ENCODE data around the gene ZDHHC11B. TPM values are rescaled to one million over a fixed set of nuclear protein-coding genes. Genes with fewer than 3 reads are reported as not detected.
"Not testable (repeated sequence)": the region's sequence is repeated elsewhere in the genome, so short reads cannot be mapped to it uniquely, and the experiment has no call there.

Gene ZDHHC11B
- total and polyA plus RNA-seq, 2 of the 13 experiments (the other 11 are each of a cell fraction or from before 2014, with no cell fraction given), result 0.11 to 0.12 TPM

DNA sequence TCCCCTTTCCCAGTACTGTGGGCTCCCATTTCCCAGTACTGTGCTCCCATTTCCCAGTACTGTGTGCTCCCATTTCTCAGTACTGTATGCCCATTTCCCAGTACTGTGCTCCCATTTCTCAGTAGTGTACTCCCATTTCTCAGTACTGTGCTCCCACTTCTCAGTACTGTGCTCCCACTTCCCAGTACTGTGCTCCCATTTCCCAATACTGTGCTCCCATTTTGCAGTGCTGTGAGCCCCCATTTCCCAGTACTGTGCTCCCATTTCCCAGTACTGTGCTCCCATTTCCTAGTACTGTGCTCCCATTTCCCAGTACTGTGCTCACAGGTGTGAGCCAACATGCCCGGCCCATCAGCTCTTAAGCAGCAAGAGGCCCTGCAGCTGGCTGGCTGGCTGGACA is 11.3 kb upstream of the ZDHHC11B start:
- TF ChIP-seq ZNF263 (CRISPR knock-in tag; IDR thresholded peaks at IDR 0.05), result 0 out of 2 replicates have a peak, but pooled peaks have one; percentile 56
- H3K4me3 ChIP-seq (replicated peaks in 1 of 3; ENCODE audit: insufficient read depth in 1 of 3, low read depth in 2 of 3, low read length in 3 of 3); H3K27me3 ChIP-seq (ENCODE audit: control insufficient read depth in 1 of 2, insufficient read depth in 2 of 2, low read length in 2 of 2); H3K9ac ChIP-seq (ENCODE audit: insufficient read depth, low read depth, low read length); H4K20me1 ChIP-seq (ENCODE audit: insufficient read depth, low read length); ATAC-seq; H3K79me2 ChIP-seq (ENCODE audit: insufficient read depth, low read length); BruUV-seq (replicated peaks); H3K4me2 ChIP-seq (ENCODE audit: low read depth, low read length); H3K4me1 ChIP-seq (ENCODE audit: insufficient read depth, low read length); POLR2A ChIA-PET; DNase-seq (ENCODE audit: low spot score); FAIRE-seq; H2AFZ ChIP-seq (ENCODE audit: low read length); CTCF ChIA-PET (ENCODE audit: low intra/inter-chr PET ratio, low total read pairs); H3K36me3 ChIP-seq (replicated peaks in 1 of 2; ENCODE audit: control insufficient read depth in 1 of 2, insufficient read depth in 2 of 2, low read length in 2 of 2); H3K9me3 ChIP-seq (ENCODE audit: low read length); H3K27ac ChIP-seq (ENCODE audit: extremely low read length, insufficient read depth, low read length): not testable (repeated sequence)
- 36% methylated on average over 1 of the region's 1 CpG for WGBS (ENCODE audit: low lambda C conversion rate)
- in situ Hi-C loops (cut with HindIII; ENCODE audit: extremely low pct_ligation_motif_present, low pct_unique_long_range_greater_than_20kb), result loop anchor here (5.0 kb wide), 1 partner anchor 79 kb away; no protein-coding TSS in a partner anchor
- intact Hi-C loops (cut with micrococcal nuclease; ENCODE audit: unreplicated experiment), result loop anchor here (5.0 kb wide), 1 partner anchor 84 kb away; no protein-coding TSS in a partner anchor

DNA sequence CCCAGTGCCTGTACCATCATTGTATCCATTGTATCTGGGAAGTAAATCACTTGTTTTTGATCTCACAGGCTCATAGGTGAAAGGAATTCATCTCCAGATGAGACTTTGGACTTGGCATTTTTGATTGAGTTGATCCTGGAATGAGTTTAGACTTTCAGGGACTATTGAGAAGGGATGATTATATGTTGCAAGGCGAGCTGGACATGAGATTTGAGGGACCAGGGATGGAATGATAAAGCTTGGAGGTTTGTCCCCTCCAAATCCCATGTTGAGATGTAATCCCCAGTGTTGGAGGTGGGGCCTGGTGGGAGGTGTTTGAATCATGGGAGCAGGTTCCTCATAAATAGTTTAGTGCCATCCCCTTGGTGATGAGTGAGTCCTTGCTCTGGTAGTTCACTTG is 10.4 kb upstream of the ZDHHC11B start:
- H3K36me3 ChIP-seq (replicated peaks in 1 of 2; ENCODE audit: control insufficient read depth in 1 of 2, insufficient read depth in 2 of 2, low read length in 2 of 2); ATAC-seq; H3K4me2 ChIP-seq (ENCODE audit: low read depth, low read length); CTCF ChIA-PET (ENCODE audit: low intra/inter-chr PET ratio, low total read pairs); DNase-seq (ENCODE audit: low spot score); H3K27ac ChIP-seq (ENCODE audit: extremely low read length, insufficient read depth, low read length); H3K79me2 ChIP-seq (ENCODE audit: insufficient read depth, low read length); H4K20me1 ChIP-seq (ENCODE audit: insufficient read depth, low read length); H3K9me3 ChIP-seq (ENCODE audit: low read length); H3K27me3 ChIP-seq (ENCODE audit: control insufficient read depth in 1 of 2, insufficient read depth in 2 of 2, low read length in 2 of 2); H3K4me1 ChIP-seq (ENCODE audit: insufficient read depth, low read length); POLR2A ChIA-PET; BruUV-seq (replicated peaks); H2AFZ ChIP-seq (ENCODE audit: low read length); H3K9ac ChIP-seq (ENCODE audit: insufficient read depth, low read depth, low read length); H3K4me3 ChIP-seq (replicated peaks in 1 of 3; ENCODE audit: insufficient read depth in 1 of 3, low read depth in 2 of 3, low read length in 3 of 3); TF ChIP-seq NONO (CRISPR knock-in tag; conservative IDR thresholded peaks at IDR 0.05): not testable (repeated sequence)
- intact Hi-C loops (cut with micrococcal nuclease; ENCODE audit: unreplicated experiment) (loop anchor here (5.0 kb wide), 1 partner anchor 83 kb away; no protein-coding TSS in a partner anchor), in situ Hi-C loops (cut with HindIII; ENCODE audit: extremely low pct_ligation_motif_present, low pct_unique_long_range_greater_than_20kb) (loop anchor here (5.0 kb wide), 1 partner anchor 78 kb away; no protein-coding TSS in a partner anchor)
- FAIRE-seq, result peak; percentile 21
- WGBS (ENCODE audit: low lambda C conversion rate), result 8% methylated on average over 1 of the region's 1 CpG
- peak; percentile 52; the same call in 1 of the 2 replicates for TF ChIP-seq NONO (IDR thresholded peaks at IDR 0.05)

DNA sequence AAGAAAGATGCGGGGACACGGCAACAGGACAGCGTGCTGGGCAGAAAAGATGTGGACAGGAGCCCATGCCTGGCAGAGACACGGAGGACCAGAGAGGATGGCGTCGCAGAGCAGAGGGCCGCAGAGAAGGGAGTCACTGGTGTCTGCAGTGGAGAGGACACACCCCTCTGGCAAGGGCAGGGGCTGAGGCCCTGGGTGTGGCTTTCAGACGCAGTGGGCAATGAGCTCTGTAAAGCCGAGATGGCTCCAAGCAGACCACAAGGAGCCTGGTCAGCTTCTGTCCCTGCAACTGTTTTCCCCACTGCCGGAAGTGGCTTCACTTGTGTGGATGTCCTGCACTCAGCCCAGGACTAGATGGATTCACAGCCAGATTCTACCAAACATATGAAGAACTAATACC is 4.2 kb upstream of the ZDHHC11B start:
- BruUV-seq (replicated peaks); H3K9me3 ChIP-seq (ENCODE audit: low read length); ATAC-seq; H4K20me1 ChIP-seq (ENCODE audit: insufficient read depth, low read length); in situ Hi-C loops (cut with HindIII; ENCODE audit: extremely low pct_ligation_motif_present, low pct_unique_long_range_greater_than_20kb); H2AFZ ChIP-seq (ENCODE audit: low read length); H3K27ac ChIP-seq (ENCODE audit: extremely low read length, insufficient read depth, low read length); DNase-seq (ENCODE audit: low spot score); H3K4me3 ChIP-seq (replicated peaks in 1 of 3; ENCODE audit: insufficient read depth in 1 of 3, low read depth in 2 of 3, low read length in 3 of 3); H3K4me2 ChIP-seq (ENCODE audit: low read depth, low read length); POLR2A ChIA-PET; H3K4me1 ChIP-seq (ENCODE audit: insufficient read depth, low read length); intact Hi-C loops (cut with micrococcal nuclease; ENCODE audit: unreplicated experiment); CTCF ChIA-PET (ENCODE audit: low intra/inter-chr PET ratio, low total read pairs); FAIRE-seq; H3K36me3 ChIP-seq (replicated peaks in 1 of 2; ENCODE audit: control insufficient read depth in 1 of 2, insufficient read depth in 2 of 2, low read length in 2 of 2); H3K9ac ChIP-seq (ENCODE audit: insufficient read depth, low read depth, low read length); H3K79me2 ChIP-seq (ENCODE audit: insufficient read depth, low read length): not testable (repeated sequence)
- peaks cover 7 to 23% of the 10 kb centered on the region in 2 experiments; a peak in 4 of 5 replicates for H3K27me3 ChIP-seq (ENCODE audit: control insufficient read depth in 1 of 2, insufficient read depth in 2 of 2, low read length in 2 of 2)
- 70% methylated on average over 9 of the region's 10 CpGs for WGBS (ENCODE audit: low lambda C conversion rate)

DNA sequence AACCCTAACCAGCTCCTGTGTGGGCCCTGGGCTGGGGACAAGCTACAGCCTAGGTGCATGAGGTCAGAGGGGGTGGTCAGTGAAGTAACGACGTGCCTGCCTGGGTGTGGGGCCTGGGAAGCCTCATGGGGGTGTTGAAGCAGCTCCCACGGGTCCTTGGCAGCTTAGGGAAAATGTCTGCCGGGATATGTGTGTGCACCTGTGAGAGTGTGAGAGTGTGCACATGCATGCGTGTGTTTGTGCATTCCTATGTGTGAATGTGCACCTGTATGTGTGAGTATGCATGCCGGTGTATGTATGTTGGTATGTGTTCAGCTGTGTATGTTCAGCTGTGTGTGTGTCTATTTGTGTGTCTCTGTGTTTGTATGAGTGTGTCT is 3.3 kb upstream of the ZDHHC11B start:
- H3K27ac ChIP-seq (ENCODE audit: extremely low read length, insufficient read depth, low read length); in situ Hi-C loops (cut with HindIII; ENCODE audit: extremely low pct_ligation_motif_present, low pct_unique_long_range_greater_than_20kb); CTCF ChIA-PET (ENCODE audit: low intra/inter-chr PET ratio, low total read pairs); intact Hi-C loops (cut with micrococcal nuclease; ENCODE audit: unreplicated experiment); H4K20me1 ChIP-seq (ENCODE audit: insufficient read depth, low read length); H3K4me1 ChIP-seq (ENCODE audit: insufficient read depth, low read length); BruUV-seq (replicated peaks); ATAC-seq; H3K79me2 ChIP-seq (ENCODE audit: insufficient read depth, low read length); POLR2A ChIA-PET; H3K4me2 ChIP-seq (ENCODE audit: low read depth, low read length); DNase-seq (ENCODE audit: low spot score); H3K9ac ChIP-seq (ENCODE audit: insufficient read depth, low read depth, low read length); H3K9me3 ChIP-seq (ENCODE audit: low read length); H2AFZ ChIP-seq (ENCODE audit: low read length); H3K36me3 ChIP-seq (replicated peaks in 1 of 2; ENCODE audit: control insufficient read depth in 1 of 2, insufficient read depth in 2 of 2, low read length in 2 of 2); H3K4me3 ChIP-seq (replicated peaks in 1 of 3; ENCODE audit: insufficient read depth in 1 of 3, low read depth in 2 of 3, low read length in 3 of 3): not testable (repeated sequence)
- 26% methylated on average over 6 of the region's 6 CpGs for WGBS (ENCODE audit: low lambda C conversion rate)
- H3K27me3 ChIP-seq (ENCODE audit: control insufficient read depth in 1 of 2, insufficient read depth in 2 of 2, low read length in 2 of 2), result peaks cover 8 to 23% of the 10 kb centered on the region in 2 experiments; a peak in 4 of 5 replicates
- FAIRE-seq, result peak; percentile 88
